Activated CD4-positive, alpha-beta T cell treated with anti-CD3 and anti-CD28 coated beads, Interleukin-2, amount 50 U/mL, for 48 hours (primary cell): Measurements from ENCODE around the gene GDF9.

Experiments used
- DNase-seq, 2 experiments: peaks; one replicate each; pipeline ENCODE4 v3.0.0-alpha.2; 2020

GDF9 gene

GRCh38 chr5:132815454-132815853 lies 50.8 kb downstream of the GDF9 start:
- DNase-seq = no peak

GRCh38 chr5:132814503-132815294 lies 51.6 kb downstream of the GDF9 start:
- no peak for DNase-seq

- peak in 1 of 2 experiments; percentile 37 for DNase-seq
These were observed 52.4 kb downstream of the GDF9 start for GRCh38 chr5:132813599-132814502.

GRCh38 chr5:132812781-132813598 lies 53.3 kb downstream of the GDF9 start, which contains the start of gene SOWAHA:
Gene SOWAHA, plus strand, starts transcription at chr5:132813302. Its CDS starts 320 bp downstream, at chr5:132813622.
- DNase-seq = no peak

GRCh38 chr5:132812123-132812765 lies 54.0 kb downstream of the GDF9 start:
- no peak for DNase-seq
